Effector CD4-positive, alpha-beta T cell (primary cell): Measurements from ENCODE around the gene GPAM.
"Not testable (repeated sequence)": the region's sequence is repeated elsewhere in the genome, so short reads cannot be mapped to it uniquely, and the experiment has no call there.

Source experiments
- DNase-seq: peaks from one replicate; pipeline ENCODE4 v3.0.0-alpha.2; 2020

The GPAM gene

GRCh38 chr10:112126172-112126571 is 57.4 kb downstream of the GPAM start:
- no peak for DNase-seq

DNA sequence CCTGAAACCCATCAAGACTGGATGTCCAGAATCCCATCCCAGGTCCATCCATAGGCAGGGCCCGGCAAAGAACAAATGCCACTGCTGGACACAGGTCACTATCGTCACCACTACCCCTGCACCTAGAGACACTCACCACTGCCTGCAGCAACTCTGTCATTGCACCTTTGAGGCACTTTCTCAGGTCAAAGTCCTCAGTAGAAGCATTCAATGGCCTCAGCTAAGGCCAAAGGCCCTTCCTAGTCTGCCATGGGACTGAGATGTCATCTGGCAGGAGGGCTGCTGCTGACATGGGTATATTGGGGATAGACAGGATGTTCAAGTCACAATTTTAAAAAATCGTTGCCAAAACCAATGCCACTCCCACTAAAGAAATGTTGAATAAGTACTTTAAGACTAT is 58.7 kb downstream of the GPAM start:
- no peak for DNase-seq

DNA sequence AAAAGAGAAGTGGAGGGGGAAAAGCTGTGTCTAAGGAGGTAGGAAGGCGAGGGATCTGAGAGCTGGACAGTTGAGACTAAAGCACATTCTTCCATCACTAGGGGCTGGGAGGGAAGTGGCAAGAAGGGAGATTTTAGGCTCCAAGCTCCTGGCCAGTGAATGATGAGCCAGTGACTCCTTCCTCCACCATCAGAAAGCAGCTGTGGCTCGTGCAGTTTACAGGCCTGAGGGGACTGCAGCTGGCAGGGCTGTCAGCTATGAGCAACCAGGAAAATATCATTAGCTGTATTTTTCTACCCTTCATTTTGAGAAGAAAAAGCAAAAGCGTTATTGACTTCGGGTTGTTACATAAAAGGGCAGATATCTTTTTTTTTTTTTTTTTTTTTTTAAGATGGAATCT is 60.7 kb downstream of the GPAM start:
- no peak for DNase-seq

DNA sequence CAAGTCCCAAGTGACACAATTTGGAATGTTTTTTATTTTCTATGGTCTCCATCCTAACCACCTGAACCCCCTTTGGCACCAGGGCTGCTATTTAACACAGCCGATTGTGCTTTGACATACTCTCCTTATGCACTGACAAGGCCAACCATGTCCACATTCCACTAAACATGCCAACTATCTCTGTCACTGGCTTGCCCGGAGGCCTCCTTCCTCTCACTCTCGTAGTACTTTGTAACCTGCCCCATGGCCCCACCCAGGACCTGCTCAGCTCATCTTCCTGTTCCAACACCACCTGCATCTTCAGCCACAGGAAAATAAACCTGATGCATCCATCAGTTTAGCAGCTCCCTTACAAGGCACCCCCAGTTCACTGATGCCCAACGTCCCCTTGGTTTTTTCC is 63.1 kb downstream of the GPAM start:
- DNase-seq: no peak

GRCh38 chr10:112115781-112116385 is 67.7 kb downstream of the GPAM start:
- no peak for DNase-seq

GRCh38 chr10:112109779-112110178 is 73.8 kb downstream of the GPAM start:
- DNase-seq: not testable (repeated sequence)
